GM20000 (cell line): ENCODE results near the gene RASAL3.
A peak's percentile ranks its signal among the peaks of the same experiment; 100 is the strongest.
"Not testable (repeated sequence)": the region's sequence is repeated elsewhere in the genome, so short reads cannot be mapped to it uniquely, and the experiment has no call there.

ENCODE experiments used
- DNase-seq: peaks from one replicate; pipeline ENCODE4 v3.0.0; 2012; ENCODE audit warnings: low spot score
- CTCF ChIP-seq: IDR thresholded peaks from 2 replicates; pipeline ENCODE4 v1.5.1; 2012; ENCODE audit warnings: mild to moderate bottlenecking, control low read depth; ENCODE audit errors: extremely low read depth, missing control alignments

The RASAL3 gene

GRCh38 chr19:15418579-15419412, 45.5 kb downstream of the RASAL3 start, which contains the start of gene AKAP8L:
Gene AKAP8L (minus strand): TSS chr19:15418988. CDS start chr19:15418923, 65 bp downstream.
- peak; percentile 99 for DNase-seq

GRCh38 chr19:15418231-15418578, 46.1 kb downstream of the RASAL3 start:
- no peak for DNase-seq
- TF ChIP-seq CTCF: no peak

More at GRCh38 chr19:15418579-15419412, 45.5 kb downstream of the RASAL3 start, which contains the start of gene AKAP8L:
- TF ChIP-seq CTCF: peak; percentile 65

- TF ChIP-seq CTCF: no peak
- no peak for DNase-seq
Observed at GRCh38 chr19:15417699-15418098, 46.6 kb downstream of the RASAL3 start.

GRCh38 chr19:15412832-15413231, 51.5 kb downstream of the RASAL3 start:
- no peak for TF ChIP-seq CTCF
- DNase-seq: no peak

- DNase-seq: not testable (repeated sequence)
Observed at GRCh38 chr19:15411351-15411750, 53.0 kb downstream of the RASAL3 start.

- DNase-seq: no peak
- TF ChIP-seq CTCF: no peak
Observed at GRCh38 chr19:15404780-15405211, 59.5 kb downstream of the RASAL3 start.

- no peak for DNase-seq
- TF ChIP-seq CTCF: no peak
Observed at GRCh38 chr19:15404097-15404779, 60.1 kb downstream of the RASAL3 start.
